K562 (cell line): ENCODE results near the gene CCSER2. TPM values are rescaled to one million over a fixed set of nuclear protein-coding genes. Genes with fewer than 3 reads are reported as not detected.

Experiments used
- ATAC-seq: fragments of 200-7000 bp; cut with Tn5 transposase; 3 replicates; pipeline ENCODE4 v1.9.1; 2020; ENCODE audit warnings: moderate library complexity
- BruUV-seq: library from RNA; stranded (reverse); fragments of 400-500 nt; replicated peaks from 2 replicates; lab custom pipeline; 2021; lab: Mats Ljungman, UMichigan
- CTCF ChIA-PET: fragments of 300-600 bp; formaldehyde crosslinking; extraction: SDS; loops from one replicate; lab custom pipeline; 2021; ENCODE audit warnings: low intra/inter-chr PET ratio; lab: Yijun Ruan, JAX
- POLR2A ChIA-PET: fragments of 300-600, 350-650 bp; sonication (Branson Sonifier 250); formaldehyde crosslinking; extraction: SDS; loops from one replicate; lab custom pipeline; 2021; ENCODE audit warnings: antibody characterized with exemption, inconsistent platforms; lab: Yijun Ruan, JAX
- DNase-seq, 4 experiments: peaks; one replicate each; pipeline versions ENCODE4 v3.0.0 to v3.0.0-alpha.2; 2011 to 2018; ENCODE audit warnings: low spot score in 3 of 4, mixed read lengths in 3 of 4; ENCODE audit errors: extremely low read depth in 1 of 4
- FAIRE-seq: peaks from 2 replicates; lab custom pipeline; 2011; peaks lifted over from hg19 to GRCh38; lab: Jason Lieb, UNC
- H2AFZ ChIP-seq: 2 replicates; pipeline ENCODE4 v1.6.0; 2011; ENCODE audit warnings: low read depth, low read length, control low read depth, inconsistent platforms
- H3K27ac ChIP-seq: fragments of 200-600 bp; 3 replicates; pipeline ENCODE4 v1.8.0; 2011; ENCODE audit warnings: low read depth, mild to moderate bottlenecking, control low read depth, inconsistent platforms, low read length, moderate library complexity, mixed read lengths; ENCODE audit errors: extremely low read depth
- H3K27me3 ChIP-seq, 2 experiments: fragments of 300-600 bp in 1 of 2; 2 replicates in 1 of 2; 3 replicates in 1 of 2; pipeline versions ENCODE4 v1.6.0 to v1.8.0; 2011; ENCODE audit warnings: inconsistent platforms in 2 of 2, low read length in 2 of 2, mild to moderate bottlenecking in 1 of 2, mixed read lengths in 1 of 2, moderate library complexity in 1 of 2; ENCODE audit not compliant: control insufficient read depth in 2 of 2, insufficient read depth in 2 of 2
- H3K36me3 ChIP-seq: fragments of 300-600 bp; 3 replicates; pipeline ENCODE4 v1.8.0; 2011; ENCODE audit warnings: mild to moderate bottlenecking, low read length, inconsistent platforms; ENCODE audit not compliant: control insufficient read depth, insufficient read depth
- H3K4me1 ChIP-seq, 2 experiments: fragments of 200-600 bp in 1 of 2; replicated peaks in 1 of 2; 2 replicates in 1 of 2; 3 replicates in 1 of 2; pipeline versions ENCODE4 v1.5.1 to v1.8.0; 2011; ENCODE audit warnings: inconsistent platforms in 2 of 2, low read length in 2 of 2, mild to moderate bottlenecking in 1 of 2, mixed read lengths in 1 of 2, moderate library complexity in 1 of 2; ENCODE audit not compliant: control insufficient read depth in 2 of 2, insufficient read depth in 2 of 2
- H3K4me2 ChIP-seq: 2 replicates; pipeline ENCODE4 v1.6.1; 2011; ENCODE audit warnings: low read length, control low read depth, inconsistent platforms, mixed read lengths; ENCODE audit not compliant: insufficient read depth
- H3K4me3 ChIP-seq: fragments of 200-600 bp; sonication (generic), shearing (Covaris generic); 2 replicates; pipeline ENCODE4 v1.5.1; 2016; ENCODE audit warnings: control low read depth, inconsistent platforms
- H3K79me2 ChIP-seq: fragments of 200-600 bp; 3 replicates; pipeline ENCODE4 v1.8.0; 2011; ENCODE audit warnings: low read length, inconsistent platforms; ENCODE audit not compliant: control insufficient read depth, insufficient read depth
- H3K9ac ChIP-seq, 2 experiments: 2 replicates each; pipeline versions ENCODE4 v1.6.0 to v1.6.1; 2011; ENCODE audit warnings: low read depth in 2 of 2, low read length in 2 of 2, control low read depth in 1 of 2, inconsistent platforms in 1 of 2, mild to moderate bottlenecking in 1 of 2, mixed read lengths in 1 of 2; ENCODE audit not compliant: insufficient read depth in 1 of 2
- H3K9me1 ChIP-seq: one replicate; pipeline ENCODE4 v1.6.0; 2011; ENCODE audit warnings: inconsistent platforms, mild to moderate bottlenecking, low read length, moderate library complexity; ENCODE audit not compliant: control insufficient read depth, insufficient read depth
- H3K9me3 ChIP-seq: replicated peaks from 2 replicates; pipeline ENCODE4 v1.5.1; 2011; ENCODE audit warnings: low read depth, low read length, inconsistent platforms; ENCODE audit not compliant: control insufficient read depth, insufficient read depth
- H4K20me1 ChIP-seq: replicated peaks from 2 replicates; pipeline ENCODE4 v1.6.1; 2011; ENCODE audit warnings: low read length, inconsistent platforms, mixed read lengths; ENCODE audit not compliant: control insufficient read depth, insufficient read depth
- NELFE ChIP-seq: IDR thresholded peaks from 2 replicates; pipeline ENCODE4 v1.6.1; 2011; ENCODE audit warnings: mild to moderate bottlenecking; ENCODE audit not compliant: insufficient read depth, insufficient read length
- TCF3 ChIP-seq: sonication (generic); formaldehyde crosslinking; IDR thresholded peaks from 2 replicates; pipeline ENCODE4 v1.4.0; 2020; ENCODE audit warnings: mild to moderate bottlenecking, missing genetic modification reagents
- THRB ChIP-seq: fragments of 450-650 bp; formaldehyde crosslinking; conservative IDR thresholded peaks from 2 replicates; pipeline ENCODE4 v1.4.0; 2022; ENCODE audit warnings: mild to moderate bottlenecking, missing genetic modification characterization
- ZBTB26 ChIP-seq: fragments of 450-650 bp; formaldehyde crosslinking; IDR thresholded peaks from 2 replicates; pipeline ENCODE4 v1.4.0; 2022; ENCODE audit warnings: missing genetic modification characterization
- ZEB2 ChIP-seq: fragments of 450-650 bp; IDR thresholded peaks from 2 replicates; pipeline ENCODE4 v1.6.1; 2016
- ZMIZ1 ChIP-seq, 2 experiments: fragments of 150-350 bp in 1 of 2; IDR thresholded peaks; 2 replicates each; pipeline ENCODE4 v1.6.1; 2012 to 2016; ENCODE audit warnings: low read depth in 2 of 2, low read length in 2 of 2, mild to moderate bottlenecking in 1 of 2, moderate library complexity in 1 of 2
- ZNF134 ChIP-seq: fragments of 250-450 bp; sonication (Bioruptor Pico); conservative IDR thresholded peaks from 2 replicates; pipeline ENCODE4 v1.4.0; 2020
- ZNF232 ChIP-seq: sonication (generic); formaldehyde crosslinking; IDR thresholded peaks from 2 replicates; pipeline ENCODE4 v1.8.0; 2022; ENCODE audit warnings: mild to moderate bottlenecking, missing genetic modification reagents
- ZNF830 ChIP-seq: fragments of 250-450 bp; sonication (Bioruptor Pico); IDR thresholded peaks from 2 replicates; pipeline ENCODE4 v1.5.0; 2021; ENCODE audit warnings: mild to moderate bottlenecking
- WGBS: fragments of 100-300 bp; shearing (Covaris generic); methylation state at CpG from one replicate; pipeline ENCODE4 v1.1.6; 2016; ENCODE audit warnings: low coverage, mixed read lengths; ENCODE audit not compliant: insufficient coverage; ENCODE audit errors: missing lambda C conversion rate; 5-methylcytosine and 5-hydroxymethylcytosine counted together
- in situ Hi-C: fragments of 300-500 bp; cut with MboI; formaldehyde crosslinking; loops from 4 replicates; pipeline ENCODE4 v1.15.0; 2018; ENCODE audit warnings: inconsistent platforms, mixed read lengths
- intact Hi-C: fragments of 100-400 bp; cut with micrococcal nuclease; formaldehyde crosslinking; loops from 2 replicates; pipeline ENCODE4 v1.14.2; 2022
- polyA plus RNA-seq, 8 experiments: library from polyadenylated mRNA; depleted of rRNA in 4 of 8; stranded (reverse) in 5 of 8; unstranded in 3 of 8; fragments of >200 nt; fragmentation: Nextera tagmentation in 2 of 8; fragmentation: Illumina TruSeq in 1 of 8; extraction: Ambion mirVana in 2 of 8; extraction: Trizol in 1 of 8; gene quantifications; 2 replicates each; pipeline versions ENCODE4 v1.2.1 to v1.2.3, GENCODE V29; 2011 to 2014; ENCODE audit warnings: inconsistent platforms in 1 of 8, missing spikeins in 1 of 8
- total RNA-seq, 7 experiments: library from RNA; depleted of rRNA in 6 of 7; stranded (reverse); fragments of >200 nt in 6 of 7; fragmentation: Illumina TruSeq in 2 of 7; extraction: Trizol in 2 of 7; gene quantifications; 2 replicates each; pipeline versions ENCODE4 v1.2.1 to v1.2.3, GENCODE V29; 2011 to 2021; ENCODE audit warnings: low replicate concordance in 1 of 7

The CCSER2 gene
- total and polyA plus RNA-seq, 9 of the 15 experiments (the other 6 are each of a cell fraction or from before 2014, with no cell fraction given) = 2.7 to 15.1 (median 9.7) TPM

GRCh38 chr10:84294766-84295447, 33.5 kb upstream of the CCSER2 start:
- no peaks in the 10 kb centered on the region for H3K9me3 ChIP-seq
- H3K9ac ChIP-seq = no peak overlapping the region
- TF ChIP-seq ZMIZ1 (IDR thresholded peaks at IDR 0.05; ENCODE audit: low read depth in 2 of 2, low read length in 2 of 2) = no peak
- no peak for TF ChIP-seq ZNF830 (CRISPR knock-in tag)
- TF ChIP-seq THRB (CRISPR knock-in tag) = 0 out of 2 replicates have a peak, but pooled peaks have one; percentile 21
- no peak for TF ChIP-seq TCF3 (CRISPR knock-in tag)
- TF ChIP-seq ZNF134 = peak; percentile 90
- TF ChIP-seq ZEB2 = no peak
- TF ChIP-seq ZBTB26 (CRISPR knock-in tag) = no peak
- no peak for TF ChIP-seq ZNF232
- TF ChIP-seq NELFE = no peak
- POLR2A ChIA-PET = no interaction called here
- intact Hi-C loops (no loop called here), in situ Hi-C loops (no loop called here)
- 78% methylated on average over 1 of the region's 1 CpG for WGBS
- no peak for ATAC-seq
- no peak for DNase-seq
- H4K20me1 ChIP-seq = 0 out of 2 replicates have a peak, but pooled peaks cover 7% of the 10 kb centered on the region
- peaks cover 4% of the 10 kb centered on the region for H3K9me1 ChIP-seq
- FAIRE-seq = no peak
- peaks cover 7 to 19% of the 10 kb centered on the region in 2 experiments; a peak in 4 of 5 replicates for H3K4me1 ChIP-seq
- no TSS peak for BruUV-seq
- H3K27ac ChIP-seq = no peak overlapping the region
- H3K4me3 ChIP-seq = no peak overlapping the region
- CTCF ChIA-PET = no interaction called here
- no peak overlapping the region for H3K4me2 ChIP-seq
- H3K36me3 ChIP-seq = no peaks in the 10 kb centered on the region
- no peak overlapping the region for H2AFZ ChIP-seq
- peaks cover 6 to 14% of the 10 kb centered on the region in 2 experiments; a peak in 4 of 5 replicates for H3K27me3 ChIP-seq
- H3K79me2 ChIP-seq = no peaks in the 10 kb centered on the region
